ENCODE measurements around the gene BET1. TPM values are rescaled to one million over a fixed set of nuclear protein-coding genes. Genes with fewer than 3 reads are reported as not detected.

Gene BET1
- total RNA-seq, 4 donors from 2014 or later = 7.0 to 11.0 (median 9.2) TPM

GRCh38 chr7:94001396-94001795 is 2.8 kb downstream of the BET1 start:
- Histone ChIP-seq H3K4me1 (peaks cover 16 to 20% of the 10 kb centered on the region in 2 donors), H3K27ac (no peak overlapping the region), H3K27me3 (no peaks in the 10 kb centered on the region), H3K9me3 (no peaks in the 10 kb centered on the region), H3K36me3 (peaks cover 0 to 10% of the 10 kb centered on the region in 2 donors), H3K4me3 (no peak overlapping the region)
- intact Hi-C loops (cut with DNase I; ENCODE audit: low total_unique reads) = no loop called here
- no peak for DNase-seq
- in situ Hi-C loops (cut with MboI; ENCODE audit: low sequenced_read_pairs in 4 of 4) = loop anchor here in 2 of 4 donors (10.0 to 25.0 kb wide), 2 partner anchors 67 to 764 kb away; partner anchors contain the start of genes HEPACAM2 (in 1 of the 2) and VPS50 (in 1 of the 2)
- no peak for ATAC-seq
- no peak for TF ChIP-seq CTCF (IDR thresholded peaks at IDR 0.05 in 4 of 5, conservative IDR thresholded peaks at IDR 0.05 in 1 of 5)
- no peak for TF ChIP-seq POLR2A (IDR thresholded peaks at IDR 0.05)

GRCh38 chr7:93997868-93998267 is 6.3 kb downstream of the BET1 start:
- Histone ChIP-seq H3K4me3 (no peak overlapping the region), H3K27ac (no peak overlapping the region), H3K27me3 (no peaks in the 10 kb centered on the region), H3K36me3 (peaks cover 0 to 25% of the 10 kb centered on the region in 2 donors), H3K9me3 (no peaks in the 10 kb centered on the region), H3K4me1 (peaks cover 10 to 15% of the 10 kb centered on the region in 2 donors)
- no peak for DNase-seq
- no peak for TF ChIP-seq POLR2A (IDR thresholded peaks at IDR 0.05)
- TF ChIP-seq CTCF (IDR thresholded peaks at IDR 0.05 in 4 of 5, conservative IDR thresholded peaks at IDR 0.05 in 1 of 5) = no peak
- no peak for ATAC-seq
- intact Hi-C loops (cut with DNase I; ENCODE audit: low total_unique reads) (no loop called here), in situ Hi-C loops (cut with MboI; ENCODE audit: low sequenced_read_pairs in 4 of 4) (no loop called here)

GRCh38 chr7:93992421-93993110 is 11.6 kb downstream of the BET1 start:
- intact Hi-C loops (cut with DNase I; ENCODE audit: low total_unique reads) (no loop called here), in situ Hi-C loops (cut with MboI; ENCODE audit: low sequenced_read_pairs in 4 of 4) (no loop called here)
- Histone ChIP-seq H3K4me3 (no peak overlapping the region), H3K36me3 (peaks cover 0 to 15% of the 10 kb centered on the region in 2 donors), H3K27ac (no peak overlapping the region), H3K4me1 (no peaks in the 10 kb centered on the region), H3K27me3 (no peaks in the 10 kb centered on the region), H3K9me3 (no peaks in the 10 kb centered on the region)
- TF ChIP-seq CTCF (IDR thresholded peaks at IDR 0.05 in 4 of 5, conservative IDR thresholded peaks at IDR 0.05 in 1 of 5) = no peak
- TF ChIP-seq POLR2A (IDR thresholded peaks at IDR 0.05) = no peak
- ATAC-seq = no peak
- DNase-seq = no peak

- intact Hi-C loops (cut with DNase I; ENCODE audit: low total_unique reads) = no loop called here
- Histone ChIP-seq H3K36me3 (no peaks in the 10 kb centered on the region), H3K27ac (no peak overlapping the region), H3K9me3 (no peaks in the 10 kb centered on the region), H3K4me3 (no peak overlapping the region), H3K4me1 (no peaks in the 10 kb centered on the region), H3K27me3 (no peaks in the 10 kb centered on the region)
- in situ Hi-C loops (cut with MboI; ENCODE audit: low sequenced_read_pairs in 4 of 4) = no loop called here
- TF ChIP-seq POLR2A (IDR thresholded peaks at IDR 0.05) = no peak
- no peak for TF ChIP-seq CTCF (IDR thresholded peaks at IDR 0.05 in 4 of 5, conservative IDR thresholded peaks at IDR 0.05 in 1 of 5)
- DNase-seq (no peak), ATAC-seq (no peak)
Observed at GRCh38 chr7:93987297-93987696, 16.9 kb downstream of the BET1 start.

Data from gastrocnemius medialis (tissue), 4 donors.